ENCODE results near the gene GREB1L. TPM values are rescaled to one million over a fixed set of nuclear protein-coding genes. Genes with fewer than 3 reads are reported as not detected.

GREB1L gene
- total RNA-seq, 2 donors from 2014 or later = not detected

DNA sequence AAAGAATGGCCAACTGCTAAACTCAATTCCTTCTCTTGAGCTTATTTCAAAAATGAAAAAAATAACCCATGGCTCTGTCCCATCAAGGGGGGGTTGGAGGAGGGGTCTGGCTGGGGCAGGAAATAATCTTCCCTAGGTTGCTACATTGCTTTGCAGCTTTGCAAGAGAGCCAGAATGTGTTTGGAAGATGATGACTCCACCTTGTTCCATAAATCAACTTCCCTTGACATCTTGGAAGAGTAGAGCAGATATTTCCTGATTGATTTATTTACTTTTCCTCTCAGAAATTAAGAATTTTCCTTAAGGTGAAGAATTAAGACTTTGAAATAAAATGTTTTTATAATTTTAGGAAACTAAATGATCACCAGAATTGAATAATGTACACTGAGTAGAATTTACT is 317.2 kb downstream of the GREB1L start:
- H3K9me3 Mint-ChIP-seq = no peaks in the 10 kb centered on the region
- H3K4me3 Mint-ChIP-seq = no peak overlapping the region
- H3K36me3 Mint-ChIP-seq (ENCODE audit: low read depth) = peaks cover 89% of the 10 kb centered on the region
- H3K27ac Mint-ChIP-seq = no peak overlapping the region
- H3K4me1 Mint-ChIP-seq = no peaks in the 10 kb centered on the region
- H3K27me3 Mint-ChIP-seq = no peaks in the 10 kb centered on the region
- no peak for ATAC-seq (replicated peaks)

DNA sequence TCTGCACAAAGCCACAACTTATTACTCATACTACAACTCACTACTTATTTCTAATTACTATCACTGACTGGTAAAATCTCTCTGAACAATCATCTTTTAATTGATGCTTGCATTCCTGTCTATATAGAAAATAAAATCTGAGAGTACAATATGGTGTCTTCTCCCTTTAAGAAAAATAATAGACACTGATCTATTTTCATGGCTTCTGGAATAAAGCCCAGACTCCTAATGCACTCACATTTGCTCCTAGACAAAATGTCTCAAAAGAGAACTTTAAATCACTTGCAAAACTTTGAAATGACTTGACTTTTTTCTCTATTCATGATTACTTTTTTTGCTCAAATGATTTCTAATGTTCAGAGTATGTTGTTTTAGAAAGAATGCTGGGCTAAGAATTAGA is 329.7 kb downstream of the GREB1L start:
- H3K27me3 Mint-ChIP-seq = no peaks in the 10 kb centered on the region
- H3K36me3 Mint-ChIP-seq (ENCODE audit: low read depth) = peaks cover 94% of the 10 kb centered on the region
- no peak overlapping the region for H3K4me3 Mint-ChIP-seq
- H3K9me3 Mint-ChIP-seq = no peaks in the 10 kb centered on the region
- no peak for ATAC-seq (replicated peaks)
- no peaks in the 10 kb centered on the region for H3K4me1 Mint-ChIP-seq
- no peak overlapping the region for H3K27ac Mint-ChIP-seq

Other genes starting within 250 kb of the GREB1L start
- 10 to 100 TPM; 51.3 to 61.3 TPM for gene ROCK1, start 130.4 kb upstream of the GREB1L start, total RNA-seq